Transverse colon (tissue), 3 donors: Measurements from ENCODE around the gene ACAP3.

Source experiments
- EP300 ChIP-seq: sonication (generic); formaldehyde crosslinking; IDR thresholded peaks from one replicate; pipeline ENCODE4 v1.6.1; 2017; ENCODE audit warnings: antibody characterized with exemption, low read depth
- TF ChIP-seq, protein P1 (sequence below), 5 experiments: fragments of 200-600 bp in 3 of 5; fragments of 450-650 bp in 2 of 5; sonication (generic) in 3 of 5; IDR thresholded peaks; 1 replicate in 2 of 5; 2 replicates in 3 of 5; pipeline ENCODE4 v1.5.1; 2016 to 2017; ENCODE audit warnings: antibody characterized with exemption in 5 of 5, inconsistent platforms in 3 of 5, mild to moderate bottlenecking in 2 of 5, moderate library complexity in 1 of 5

DNA sequence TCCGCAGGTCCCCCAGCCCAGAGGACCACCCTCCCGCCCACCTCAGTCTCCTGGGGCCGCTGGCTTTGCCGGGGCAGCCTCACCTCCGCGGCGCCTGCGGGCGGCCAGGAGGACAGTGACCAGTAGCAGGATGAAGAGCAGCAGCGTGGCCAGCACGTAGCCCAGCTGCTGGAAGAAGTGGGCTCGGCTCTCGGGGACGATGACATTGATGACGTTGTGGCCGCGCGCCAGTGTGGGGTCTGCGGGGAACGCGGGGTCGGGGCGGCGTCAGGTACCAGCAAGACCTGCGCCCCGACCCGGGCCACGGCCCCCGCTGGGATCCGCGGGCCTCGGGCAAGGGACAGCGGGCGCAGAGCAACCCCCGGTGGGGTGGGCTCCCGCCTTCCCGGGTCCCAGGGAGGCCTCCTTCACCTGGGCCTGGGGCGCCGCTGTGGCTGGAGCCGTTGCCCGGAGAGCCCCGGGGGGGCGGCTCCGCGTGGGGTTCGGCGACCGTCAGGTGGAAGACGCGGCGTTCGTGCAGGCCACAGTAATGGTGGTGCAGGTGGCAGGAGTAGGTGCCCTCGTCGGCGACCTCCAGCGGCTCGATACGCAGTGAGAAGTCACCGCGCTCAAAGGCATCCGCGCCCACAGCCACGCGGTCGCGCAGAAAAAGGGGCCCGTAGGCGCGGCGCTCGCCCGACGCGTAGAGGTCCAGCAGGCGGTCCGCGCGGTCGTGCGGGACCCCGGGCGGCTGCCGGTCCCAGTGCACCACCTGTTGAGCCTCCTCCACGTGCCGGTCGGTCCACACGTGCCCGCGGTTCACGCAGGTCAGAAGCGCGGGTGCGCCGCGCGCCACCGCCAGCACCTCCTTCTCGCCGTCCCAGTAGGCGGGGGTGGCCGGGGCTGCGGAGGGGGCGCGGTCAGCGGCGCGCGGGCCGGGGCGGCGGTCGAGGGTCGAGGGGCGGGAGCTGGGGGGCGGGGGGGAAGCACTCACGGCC is 46.8 kb upstream of the ACAP3 start:
- TF ChIP-seq, protein P1, sequence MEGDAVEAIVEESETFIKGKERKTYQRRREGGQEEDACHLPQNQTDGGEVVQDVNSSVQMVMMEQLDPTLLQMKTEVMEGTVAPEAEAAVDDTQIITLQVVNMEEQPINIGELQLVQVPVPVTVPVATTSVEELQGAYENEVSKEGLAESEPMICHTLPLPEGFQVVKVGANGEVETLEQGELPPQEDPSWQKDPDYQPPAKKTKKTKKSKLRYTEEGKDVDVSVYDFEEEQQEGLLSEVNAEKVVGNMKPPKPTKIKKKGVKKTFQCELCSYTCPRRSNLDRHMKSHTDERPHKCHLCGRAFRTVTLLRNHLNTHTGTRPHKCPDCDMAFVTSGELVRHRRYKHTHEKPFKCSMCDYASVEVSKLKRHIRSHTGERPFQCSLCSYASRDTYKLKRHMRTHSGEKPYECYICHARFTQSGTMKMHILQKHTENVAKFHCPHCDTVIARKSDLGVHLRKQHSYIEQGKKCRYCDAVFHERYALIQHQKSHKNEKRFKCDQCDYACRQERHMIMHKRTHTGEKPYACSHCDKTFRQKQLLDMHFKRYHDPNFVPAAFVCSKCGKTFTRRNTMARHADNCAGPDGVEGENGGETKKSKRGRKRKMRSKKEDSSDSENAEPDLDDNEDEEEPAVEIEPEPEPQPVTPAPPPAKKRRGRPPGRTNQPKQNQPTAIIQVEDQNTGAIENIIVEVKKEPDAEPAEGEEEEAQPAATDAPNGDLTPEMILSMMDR (IDR thresholded peaks at IDR 0.05): no peak
- no peak for TF ChIP-seq EP300
